Stimulated activated CD8-positive, alpha-beta memory T cell treated with anti-CD3 and anti-CD28 coated beads, Interleukin-12 subunit alpha, Interleukin-12 subunit beta, amount 100 ng/mL, for 4 hours (primary cell): ENCODE measurements around the gene CCL17.
"Not testable (repeated sequence)": the region's sequence is repeated elsewhere in the genome, so short reads cannot be mapped to it uniquely, and the experiment has no call there.

Experiments
- DNase-seq: peaks from one replicate; pipeline ENCODE4 v3.0.0-alpha.2; 2020; ENCODE audit warnings: low read depth

CCL17 gene

GRCh38 chr16:57403965-57404817 lies at the start of gene CCL17:
CCL17 (plus strand) TSS chr16:57404767; CDS start chr16:57413933, 9,166 bp downstream.
- no peak for DNase-seq

- DNase-seq, result no peak
These were observed 48.6 kb upstream of the CCL17 start for GRCh38 chr16:57355898-57356414.

- DNase-seq, result no peak
These were observed 48.0 kb upstream of the CCL17 start for GRCh38 chr16:57356547-57356946.

GRCh38 chr16:57357330-57358085 lies 47.1 kb upstream of the CCL17 start:
- no peak for DNase-seq

GRCh38 chr16:57358086-57358420 lies 46.5 kb upstream of the CCL17 start:
- DNase-seq, result no peak

GRCh38 chr16:57358527-57359095 lies 46.0 kb upstream of the CCL17 start, which contains the start of gene CCL22:
CCL22 (plus strand) TSS chr16:57358783; CDS start chr16:57358817, 34 bp downstream.
- no peak for DNase-seq

GRCh38 chr16:57360321-57360935 lies 44.1 kb upstream of the CCL17 start:
- no peak for DNase-seq

GRCh38 chr16:57361404-57361803 lies 43.2 kb upstream of the CCL17 start:
- DNase-seq, result no peak

GRCh38 chr16:57364143-57364542 lies 40.4 kb upstream of the CCL17 start:
- DNase-seq, result no peak

- DNase-seq, result no peak
These were observed 38.0 kb upstream of the CCL17 start for GRCh38 chr16:57366544-57367040.

- no peak for DNase-seq
These were observed 37.3 kb upstream of the CCL17 start for GRCh38 chr16:57367116-57367752.

GRCh38 chr16:57371494-57372371 lies 32.8 kb upstream of the CCL17 start:
- DNase-seq, result no peak

GRCh38 chr16:57372372-57373116 lies 32.0 kb upstream of the CCL17 start, which contains the start of gene CX3CL1:
CX3CL1 (plus strand) TSS chr16:57372490; CDS start chr16:57372569, 79 bp downstream.
- DNase-seq, result no peak

GRCh38 chr16:57373117-57373947 lies 31.2 kb upstream of the CCL17 start:
- DNase-seq, result no peak

GRCh38 chr16:57374067-57374534 lies 30.5 kb upstream of the CCL17 start:
- no peak for DNase-seq

- DNase-seq, result not testable (repeated sequence)
These were observed 29.6 kb upstream of the CCL17 start for GRCh38 chr16:57374925-57375465.

GRCh38 chr16:57376313-57376818 lies 28.2 kb upstream of the CCL17 start:
- no peak for DNase-seq
